GM12892 (cell line): ENCODE data around the gene BCL11A.

Experiments
- POLR2A ChIP-seq: IDR thresholded peaks from 2 replicates; pipeline ENCODE4 v1.6.1; 2011; ENCODE audit warnings: low read depth, low read length, control low read depth
- POLR2AphosphoS5 ChIP-seq: IDR thresholded peaks from 2 replicates; pipeline ENCODE4 v1.6.1; 2011; ENCODE audit warnings: low read depth, low read length, control low read depth
- TAF1 ChIP-seq: IDR thresholded peaks from 2 replicates; pipeline ENCODE4 v1.6.1; 2011; ENCODE audit warnings: low read depth, mild to moderate bottlenecking, control low read depth, low read length, borderline replicate concordance

GRCh38 chr2:60548845-60549237 is 4.6 kb downstream of the BCL11A start:
- no peak for TF ChIP-seq POLR2AphosphoS5
- no peak for TF ChIP-seq POLR2A
- no peak for TF ChIP-seq TAF1
